Smooth muscle cell (in vitro differentiated cells): ENCODE measurements around the gene KCNIP3. TPM values are rescaled to one million over a fixed set of nuclear protein-coding genes. Genes with fewer than 3 reads are reported as not detected.

ENCODE experiments used
- DNase-seq: peaks from one replicate; lab custom pipeline; 2025; ENCODE audit not compliant: unreplicated experiment; lab: John Stamatoyannopoulos, UW
- H2AFZ ChIP-seq: fragments of 200-600 bp; sonication (generic); 2 replicates; pipeline ENCODE4 v1.6.0; 2016; ENCODE audit warnings: antibody characterized with exemption, low read depth, mild to moderate bottlenecking
- H3F3A ChIP-seq: fragments of 200-600 bp; sonication (generic); 2 replicates; pipeline ENCODE4 v1.6.0; 2017; ENCODE audit warnings: antibody characterized with exemption, low read depth
- H3K27ac ChIP-seq: fragments of 200-600 bp; sonication (generic); 2 replicates; pipeline ENCODE4 v1.5.1; 2016; ENCODE audit warnings: low read depth, mild to moderate bottlenecking
- H3K27me3 ChIP-seq: fragments of 200-600 bp; sonication (generic); 2 replicates; pipeline ENCODE4 v1.6.1; 2016; ENCODE audit warnings: low read depth, mild to moderate bottlenecking
- H3K36me3 ChIP-seq: fragments of 200-600 bp; sonication (generic); 2 replicates; pipeline ENCODE4 v1.5.1; 2016; ENCODE audit warnings: low read depth
- H3K4me1 ChIP-seq: fragments of 200-600 bp; sonication (generic); 2 replicates; pipeline ENCODE4 v1.5.1; 2016; ENCODE audit warnings: low read depth
- H3K4me2 ChIP-seq: fragments of 200-600 bp; sonication (generic); 2 replicates; pipeline ENCODE4 v1.6.0; 2016; ENCODE audit warnings: mild to moderate bottlenecking
- H3K4me3 ChIP-seq: fragments of 200-600 bp; sonication (generic); 2 replicates; pipeline ENCODE4 v1.5.1; 2016; ENCODE audit warnings: mild to moderate bottlenecking
- H3K79me2 ChIP-seq: fragments of 200-600 bp; sonication (generic); 2 replicates; pipeline ENCODE4 v1.6.0; 2016; ENCODE audit warnings: low read depth, mild to moderate bottlenecking
- H3K9ac ChIP-seq: fragments of 200-600 bp; sonication (generic); 2 replicates; pipeline ENCODE4 v1.6.0; 2016; ENCODE audit warnings: low read depth
- H3K9me3 ChIP-seq: fragments of 200-600 bp; sonication (generic); replicated peaks from 2 replicates; pipeline ENCODE4 v1.5.1; 2016; ENCODE audit warnings: low read depth
- H4K20me1 ChIP-seq: fragments of 200-600 bp; sonication (generic); 2 replicates; pipeline ENCODE4 v1.6.0; 2016; ENCODE audit warnings: low read depth
- WGBS: methylation state at CpG from one replicate; pipeline ENCODE4 v1.1.7; 2016; ENCODE audit warnings: low lambda C conversion rate; 5-methylcytosine and 5-hydroxymethylcytosine counted together
- polyA plus RNA-seq: library from polyadenylated mRNA; unstranded; fragments of >200 nt; fragmentation: Nextera tagmentation; extraction: Ambion mirVana; gene quantifications from 2 replicates; pipeline ENCODE4 v1.2.1, GENCODE V29; 2016
- total RNA-seq: library from RNA; depleted of rRNA; stranded (reverse); fragments of >200 nt; gene quantifications from 2 replicates; pipeline ENCODE4 v1.2.3, GENCODE V29; 2014
- TF ChIP-seq, protein P1 (sequence below): fragments of 200-600 bp; sonication (generic); IDR thresholded peaks from 2 replicates; pipeline ENCODE4 v1.5.1; 2017; ENCODE audit warnings: borderline replicate concordance, mild to moderate bottlenecking, antibody characterized with exemption; ENCODE audit not compliant: insufficient read depth, poor library complexity, severe bottlenecking

The KCNIP3 gene
- total and polyA plus RNA-seq, 2 experiments from 2014 or later = 1.1 to 7.6 TPM

DNA sequence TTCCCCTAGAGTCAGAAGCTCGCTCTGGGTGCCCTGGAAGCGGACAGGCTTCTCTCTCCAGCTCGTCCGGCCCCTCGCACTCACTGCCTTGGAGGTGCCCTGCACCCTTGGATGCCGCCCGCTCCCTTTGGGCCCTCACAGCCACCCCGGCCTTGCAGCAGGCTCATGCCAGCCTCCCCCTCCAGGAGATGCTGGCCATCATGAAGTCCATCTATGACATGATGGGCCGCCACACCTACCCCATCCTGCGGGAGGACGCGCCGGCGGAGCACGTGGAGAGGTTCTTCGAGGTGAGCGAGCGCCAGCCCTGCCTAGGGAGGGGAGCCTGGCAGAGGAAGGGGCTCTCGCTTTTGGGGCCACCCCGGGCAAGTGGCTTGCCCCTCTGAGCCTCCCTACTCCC is 85.0 kb downstream of the KCNIP3 start:
- no peak overlapping the region for H3K4me2 ChIP-seq
- H3K79me2 ChIP-seq = no peaks in the 10 kb centered on the region
- H3K36me3 ChIP-seq = no peaks in the 10 kb centered on the region
- H3K27ac ChIP-seq = no peak overlapping the region
- no peaks in the 10 kb centered on the region for H3K9me3 ChIP-seq
- H4K20me1 ChIP-seq = no peaks in the 10 kb centered on the region
- TF ChIP-seq, protein P1, sequence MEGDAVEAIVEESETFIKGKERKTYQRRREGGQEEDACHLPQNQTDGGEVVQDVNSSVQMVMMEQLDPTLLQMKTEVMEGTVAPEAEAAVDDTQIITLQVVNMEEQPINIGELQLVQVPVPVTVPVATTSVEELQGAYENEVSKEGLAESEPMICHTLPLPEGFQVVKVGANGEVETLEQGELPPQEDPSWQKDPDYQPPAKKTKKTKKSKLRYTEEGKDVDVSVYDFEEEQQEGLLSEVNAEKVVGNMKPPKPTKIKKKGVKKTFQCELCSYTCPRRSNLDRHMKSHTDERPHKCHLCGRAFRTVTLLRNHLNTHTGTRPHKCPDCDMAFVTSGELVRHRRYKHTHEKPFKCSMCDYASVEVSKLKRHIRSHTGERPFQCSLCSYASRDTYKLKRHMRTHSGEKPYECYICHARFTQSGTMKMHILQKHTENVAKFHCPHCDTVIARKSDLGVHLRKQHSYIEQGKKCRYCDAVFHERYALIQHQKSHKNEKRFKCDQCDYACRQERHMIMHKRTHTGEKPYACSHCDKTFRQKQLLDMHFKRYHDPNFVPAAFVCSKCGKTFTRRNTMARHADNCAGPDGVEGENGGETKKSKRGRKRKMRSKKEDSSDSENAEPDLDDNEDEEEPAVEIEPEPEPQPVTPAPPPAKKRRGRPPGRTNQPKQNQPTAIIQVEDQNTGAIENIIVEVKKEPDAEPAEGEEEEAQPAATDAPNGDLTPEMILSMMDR = no peak
- no peak overlapping the region for H3K4me3 ChIP-seq
- H3K9ac ChIP-seq = no peak overlapping the region
- 91% methylated on average over 20 of the region's 20 CpGs for WGBS
- DNase-seq = no peak
- no peaks in the 10 kb centered on the region for H3K4me1 ChIP-seq
- no peaks in the 10 kb centered on the region for H3K27me3 ChIP-seq
- H3F3A ChIP-seq = no peaks in the 10 kb centered on the region
- H2AFZ ChIP-seq = no peak overlapping the region

DNA sequence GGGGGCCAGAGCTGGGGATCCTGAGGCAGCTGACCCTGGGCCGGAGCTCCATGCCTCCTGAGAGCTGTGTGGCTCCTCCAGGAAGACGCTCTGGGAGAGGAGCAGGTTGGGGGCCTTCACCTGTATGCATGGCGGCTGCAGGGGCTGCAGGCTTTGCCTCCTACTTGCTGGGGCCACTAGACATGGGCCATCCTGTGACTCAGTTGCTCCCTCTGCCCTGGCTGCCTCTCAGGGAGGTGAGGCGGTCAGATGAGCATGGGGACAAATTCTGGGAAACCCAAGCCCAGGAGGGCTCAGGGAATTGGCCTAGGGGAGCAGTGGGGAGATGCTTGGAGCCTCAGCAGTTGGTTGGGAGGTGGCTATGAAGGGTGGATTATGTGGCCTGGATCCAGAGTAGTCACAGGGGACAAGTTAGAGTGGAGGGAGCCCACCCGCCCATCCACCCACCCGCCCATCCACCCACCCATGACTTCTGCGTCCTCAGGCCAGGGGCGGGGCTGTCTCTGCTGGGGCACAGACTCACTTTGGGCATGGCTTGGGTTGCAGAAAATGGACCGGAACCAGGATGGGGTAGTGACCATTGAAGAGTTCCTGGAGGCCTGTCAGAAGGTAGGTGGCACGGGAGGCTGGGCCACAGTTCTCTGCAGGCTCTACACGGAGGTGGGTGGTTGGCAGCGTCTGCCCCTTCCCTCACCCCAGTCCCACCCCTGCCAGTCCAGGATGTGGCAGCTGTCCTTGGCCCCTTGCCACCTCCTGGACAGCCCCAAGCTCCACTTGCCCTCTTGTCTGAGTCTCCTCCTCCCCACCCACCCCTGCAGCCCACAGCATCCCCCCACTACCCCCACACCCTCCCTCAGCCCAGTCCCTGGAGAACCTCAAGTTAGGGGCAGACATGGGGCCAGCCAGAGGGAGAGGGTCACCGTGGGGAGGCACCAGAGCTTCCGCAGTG is 85.8 kb downstream of the KCNIP3 start:
- H2AFZ ChIP-seq = no peak overlapping the region
- H4K20me1 ChIP-seq = no peaks in the 10 kb centered on the region
- H3F3A ChIP-seq = no peaks in the 10 kb centered on the region
- no peaks in the 10 kb centered on the region for H3K36me3 ChIP-seq
- no peaks in the 10 kb centered on the region for H3K9me3 ChIP-seq
- no peak overlapping the region for H3K4me3 ChIP-seq
- no peaks in the 10 kb centered on the region for H3K4me1 ChIP-seq
- H3K4me2 ChIP-seq = no peak overlapping the region
- 80% methylated on average over 12 of the region's 14 CpGs for WGBS
- no peaks in the 10 kb centered on the region for H3K27me3 ChIP-seq
- no peak overlapping the region for H3K9ac ChIP-seq
- H3K79me2 ChIP-seq = no peaks in the 10 kb centered on the region
- no peak for DNase-seq
- no peak overlapping the region for H3K27ac ChIP-seq
- TF ChIP-seq, protein P1 = no peak

DNA sequence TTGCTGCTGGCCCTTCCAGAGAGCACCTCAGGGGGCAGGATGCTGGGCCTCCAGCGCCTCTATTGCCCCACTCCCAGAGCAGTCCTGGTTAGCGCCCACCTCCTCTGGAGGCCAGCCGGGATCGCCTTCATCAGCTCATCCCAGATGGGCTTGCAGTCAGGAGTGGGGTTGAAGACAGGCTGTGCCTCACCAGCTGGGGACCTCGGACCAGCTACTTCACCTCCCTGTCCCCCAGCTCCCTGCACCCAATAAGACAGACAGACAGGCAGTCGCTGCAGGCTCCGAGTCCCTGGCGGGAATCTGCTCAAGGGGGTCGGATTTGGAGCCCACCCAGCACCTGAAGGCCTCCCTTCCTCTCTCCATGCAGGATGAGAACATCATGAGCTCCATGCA is 86.5 kb downstream of the KCNIP3 start:
- Histone ChIP-seq H3K36me3 (no peaks in the 10 kb centered on the region), H3K79me2 (no peaks in the 10 kb centered on the region), H3K4me2 (no peak overlapping the region), H3K4me3 (no peak overlapping the region), H4K20me1 (no peaks in the 10 kb centered on the region), H3F3A (no peaks in the 10 kb centered on the region), H3K27ac (no peak overlapping the region), H3K9me3 (no peaks in the 10 kb centered on the region), H2AFZ (no peak overlapping the region), H3K9ac (no peak overlapping the region), H3K27me3 (no peaks in the 10 kb centered on the region), H3K4me1 (no peaks in the 10 kb centered on the region)
- no peak for DNase-seq
- WGBS = 92% methylated on average over 9 of the region's 9 CpGs
- TF ChIP-seq, protein P1 = no peak
